ENCODE results near the gene SF3B3. TPM values are rescaled to one million over a fixed set of nuclear protein-coding genes. Genes with fewer than 3 reads are reported as not detected.

Gene SF3B3
- total RNA-seq, 1 donor from 2014 or later: 278 TPM

- no peak for DNase-seq
- Mint-ChIP-seq H3K9me3 (ENCODE audit: unreplicated experiment) (peaks cover 4% of the 10 kb centered on the region), H3K4me1 (ENCODE audit: low read depth, unreplicated experiment) (peaks cover 7% of the 10 kb centered on the region), H3K27me3 (ENCODE audit: unreplicated experiment) (peaks cover 7% of the 10 kb centered on the region), H3K4me3 (ENCODE audit: unreplicated experiment) (no peak overlapping the region), H3K27ac (ENCODE audit: unreplicated experiment) (no peak overlapping the region), H3K36me3 (ENCODE audit: unreplicated experiment) (no peaks in the 10 kb centered on the region)
- TF ChIP-seq, protein P1, sequence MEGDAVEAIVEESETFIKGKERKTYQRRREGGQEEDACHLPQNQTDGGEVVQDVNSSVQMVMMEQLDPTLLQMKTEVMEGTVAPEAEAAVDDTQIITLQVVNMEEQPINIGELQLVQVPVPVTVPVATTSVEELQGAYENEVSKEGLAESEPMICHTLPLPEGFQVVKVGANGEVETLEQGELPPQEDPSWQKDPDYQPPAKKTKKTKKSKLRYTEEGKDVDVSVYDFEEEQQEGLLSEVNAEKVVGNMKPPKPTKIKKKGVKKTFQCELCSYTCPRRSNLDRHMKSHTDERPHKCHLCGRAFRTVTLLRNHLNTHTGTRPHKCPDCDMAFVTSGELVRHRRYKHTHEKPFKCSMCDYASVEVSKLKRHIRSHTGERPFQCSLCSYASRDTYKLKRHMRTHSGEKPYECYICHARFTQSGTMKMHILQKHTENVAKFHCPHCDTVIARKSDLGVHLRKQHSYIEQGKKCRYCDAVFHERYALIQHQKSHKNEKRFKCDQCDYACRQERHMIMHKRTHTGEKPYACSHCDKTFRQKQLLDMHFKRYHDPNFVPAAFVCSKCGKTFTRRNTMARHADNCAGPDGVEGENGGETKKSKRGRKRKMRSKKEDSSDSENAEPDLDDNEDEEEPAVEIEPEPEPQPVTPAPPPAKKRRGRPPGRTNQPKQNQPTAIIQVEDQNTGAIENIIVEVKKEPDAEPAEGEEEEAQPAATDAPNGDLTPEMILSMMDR (IDR thresholded peaks at IDR 0.05; ENCODE audit: partially characterized antibody, unreplicated experiment): no peak
These were observed 75.4 kb downstream of the SF3B3 start for GRCh38 chr16:70598937-70599503.

DNA sequence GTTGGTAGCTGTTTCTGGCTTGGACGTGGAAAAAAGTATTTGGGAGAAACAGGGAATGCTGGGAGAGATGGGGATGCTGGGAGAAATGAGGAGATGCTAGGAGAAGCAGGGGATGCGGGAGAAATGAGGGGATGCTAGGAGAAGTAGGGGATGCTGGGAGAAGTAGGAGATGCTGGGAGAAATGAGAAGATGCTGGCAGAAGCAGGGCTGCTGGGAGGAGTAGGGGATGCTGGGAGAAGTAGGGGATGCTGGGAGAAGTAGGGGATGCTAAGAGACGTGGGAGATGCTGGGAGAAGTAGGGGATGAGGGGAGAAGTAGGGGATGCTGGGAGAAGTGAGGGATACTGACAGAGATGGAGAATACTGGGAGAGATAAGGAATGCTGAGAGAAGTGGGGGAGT is 77.1 kb downstream of the SF3B3 start:
- Mint-ChIP-seq H3K36me3 (ENCODE audit: unreplicated experiment) (no peaks in the 10 kb centered on the region), H3K9me3 (ENCODE audit: unreplicated experiment) (peaks cover 11% of the 10 kb centered on the region), H3K27ac (ENCODE audit: unreplicated experiment) (no peak overlapping the region), H3K27me3 (ENCODE audit: unreplicated experiment) (peaks cover 5% of the 10 kb centered on the region), H3K4me1 (ENCODE audit: low read depth, unreplicated experiment) (peaks cover 10% of the 10 kb centered on the region), H3K4me3 (ENCODE audit: unreplicated experiment) (no peak overlapping the region)
- DNase-seq: no peak
- TF ChIP-seq, protein P1 (IDR thresholded peaks at IDR 0.05; ENCODE audit: partially characterized antibody, unreplicated experiment): no peak

DNA sequence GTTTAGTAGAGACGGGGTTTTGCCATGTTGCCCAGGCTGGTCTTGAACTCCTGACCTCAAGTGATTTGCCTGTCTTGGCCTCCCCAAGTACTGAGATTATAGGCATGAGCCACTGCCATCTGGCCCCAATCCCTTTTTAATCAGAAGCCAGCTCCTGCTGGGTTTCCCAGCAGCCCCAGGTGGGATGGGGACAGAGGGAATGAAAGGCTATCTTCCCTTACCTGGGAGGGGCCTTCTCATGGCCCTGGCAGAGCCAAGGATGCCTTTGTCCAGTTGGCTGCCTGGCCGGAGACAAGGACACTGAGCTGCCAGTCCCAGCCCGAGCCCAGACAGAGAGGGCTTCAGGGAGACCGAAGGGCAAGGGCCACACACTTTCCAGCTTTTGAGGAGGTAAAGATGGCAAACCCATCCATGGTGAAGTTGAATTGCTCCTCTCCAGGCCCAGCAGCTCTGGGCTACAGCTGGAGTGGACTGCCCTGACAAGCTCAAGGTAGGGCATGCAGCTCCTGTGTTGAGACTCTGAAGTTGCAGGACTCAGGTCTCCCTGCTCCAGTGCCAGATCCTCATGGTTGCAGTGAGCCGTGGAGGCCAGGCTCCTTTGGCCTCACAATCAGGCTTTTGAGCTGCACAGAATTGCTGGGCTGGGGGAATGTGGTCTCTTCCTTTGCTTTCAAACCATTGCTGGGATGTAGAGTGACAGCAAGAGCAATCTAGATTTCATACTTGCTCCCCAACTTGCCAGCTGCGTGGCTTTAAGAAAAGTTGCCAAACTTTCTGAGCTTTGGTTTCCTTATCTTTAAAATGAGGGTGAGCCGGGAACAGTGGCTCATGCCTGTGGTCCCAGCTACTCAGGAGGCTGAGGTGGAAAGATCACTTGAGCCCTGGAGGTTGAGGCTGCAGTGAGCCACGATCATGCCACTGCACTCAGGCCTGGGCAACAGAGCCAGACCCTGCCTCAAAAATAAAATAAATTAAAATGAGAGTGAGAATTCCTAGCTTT is 78.3 kb downstream of the SF3B3 start:
- Mint-ChIP-seq H3K4me1 (ENCODE audit: low read depth, unreplicated experiment) (peaks cover 10% of the 10 kb centered on the region), H3K9me3 (ENCODE audit: unreplicated experiment) (peaks cover 9% of the 10 kb centered on the region), H3K27me3 (ENCODE audit: unreplicated experiment) (peaks cover 5% of the 10 kb centered on the region), H3K4me3 (ENCODE audit: unreplicated experiment) (no peak overlapping the region), H3K27ac (ENCODE audit: unreplicated experiment) (peak overlapping the region; percentile 43), H3K36me3 (ENCODE audit: unreplicated experiment) (no peaks in the 10 kb centered on the region)
- no peak for DNase-seq
- TF ChIP-seq, protein P1 (IDR thresholded peaks at IDR 0.05; ENCODE audit: partially characterized antibody, unreplicated experiment): no peak

DNA sequence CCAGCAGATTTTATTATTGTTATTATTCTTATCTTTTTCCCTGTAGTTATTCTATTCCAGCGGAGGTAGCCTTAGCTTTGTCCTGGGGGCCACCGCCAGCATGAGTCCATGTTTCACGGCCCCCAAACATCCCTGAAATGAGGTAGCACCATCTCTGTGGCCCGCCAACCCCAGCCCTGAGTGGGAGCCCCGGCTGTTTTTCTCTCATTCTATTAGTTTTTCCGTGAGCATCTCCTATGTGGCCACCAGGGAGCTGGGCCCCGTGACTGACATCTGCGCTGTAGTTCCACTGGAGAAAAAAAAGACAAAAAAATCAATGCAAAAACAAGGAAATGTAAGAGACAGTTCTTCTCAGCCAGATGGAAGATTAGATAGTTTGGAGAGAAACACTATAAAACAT is 79.2 kb downstream of the SF3B3 start:
- peaks cover 10% of the 10 kb centered on the region for H3K4me1 Mint-ChIP-seq (ENCODE audit: low read depth, unreplicated experiment)
- TF ChIP-seq, protein P1 (IDR thresholded peaks at IDR 0.05; ENCODE audit: partially characterized antibody, unreplicated experiment): peak; percentile 48
- H3K9me3 Mint-ChIP-seq (ENCODE audit: unreplicated experiment): peaks cover 9% of the 10 kb centered on the region
- DNase-seq: peak; percentile 56
- H3K27me3 Mint-ChIP-seq (ENCODE audit: unreplicated experiment): peaks cover 5% of the 10 kb centered on the region
- H3K27ac Mint-ChIP-seq (ENCODE audit: unreplicated experiment): peak overlapping the region; percentile 29
- peak overlapping the region; percentile 7 for H3K4me3 Mint-ChIP-seq (ENCODE audit: unreplicated experiment)
- no peaks in the 10 kb centered on the region for H3K36me3 Mint-ChIP-seq (ENCODE audit: unreplicated experiment)

All from glutamatergic neuron (in vitro differentiated cells).